K562 (cell line): Measurements from ENCODE around the gene NPFFR1. TPM values are rescaled to one million over a fixed set of nuclear protein-coding genes. Genes with fewer than 3 reads are reported as not detected.
A peak's percentile ranks its signal among the peaks of the same experiment; 100 is the strongest.

Experiments used
- ATAC-seq: fragments of 200-7000 bp; cut with Tn5 transposase; 3 replicates; pipeline ENCODE4 v1.9.1; 2020; ENCODE audit warnings: moderate library complexity
- BruUV-seq: library from RNA; stranded (reverse); fragments of 400-500 nt; replicated peaks from 2 replicates; lab custom pipeline; 2021; lab: Mats Ljungman, UMichigan
- CTCF ChIA-PET: fragments of 300-600 bp; formaldehyde crosslinking; extraction: SDS; loops from one replicate; lab custom pipeline; 2021; ENCODE audit warnings: low intra/inter-chr PET ratio; lab: Yijun Ruan, JAX
- POLR2A ChIA-PET: fragments of 300-600, 350-650 bp; sonication (Branson Sonifier 250); formaldehyde crosslinking; extraction: SDS; loops from one replicate; lab custom pipeline; 2021; ENCODE audit warnings: antibody characterized with exemption, inconsistent platforms; lab: Yijun Ruan, JAX
- DNase-seq, 4 experiments: peaks; one replicate each; pipeline versions ENCODE4 v3.0.0 to v3.0.0-alpha.2; 2011 to 2018; ENCODE audit warnings: low spot score in 3 of 4, mixed read lengths in 3 of 4; ENCODE audit errors: extremely low read depth in 1 of 4
- FAIRE-seq: peaks from 2 replicates; lab custom pipeline; 2011; peaks lifted over from hg19 to GRCh38; lab: Jason Lieb, UNC
- H2AFZ ChIP-seq: 2 replicates; pipeline ENCODE4 v1.6.0; 2011; ENCODE audit warnings: low read depth, low read length, control low read depth, inconsistent platforms
- H3K27ac ChIP-seq: fragments of 200-600 bp; 3 replicates; pipeline ENCODE4 v1.8.0; 2011; ENCODE audit warnings: low read depth, mild to moderate bottlenecking, control low read depth, inconsistent platforms, low read length, moderate library complexity, mixed read lengths; ENCODE audit errors: extremely low read depth
- H3K27me3 ChIP-seq, 2 experiments: fragments of 300-600 bp in 1 of 2; 2 replicates in 1 of 2; 3 replicates in 1 of 2; pipeline versions ENCODE4 v1.6.0 to v1.8.0; 2011; ENCODE audit warnings: inconsistent platforms in 2 of 2, low read length in 2 of 2, mild to moderate bottlenecking in 1 of 2, mixed read lengths in 1 of 2, moderate library complexity in 1 of 2; ENCODE audit not compliant: control insufficient read depth in 2 of 2, insufficient read depth in 2 of 2
- H3K36me3 ChIP-seq: fragments of 300-600 bp; 3 replicates; pipeline ENCODE4 v1.8.0; 2011; ENCODE audit warnings: mild to moderate bottlenecking, low read length, inconsistent platforms; ENCODE audit not compliant: control insufficient read depth, insufficient read depth
- H3K4me1 ChIP-seq, 2 experiments: fragments of 200-600 bp in 1 of 2; replicated peaks in 1 of 2; 2 replicates in 1 of 2; 3 replicates in 1 of 2; pipeline versions ENCODE4 v1.5.1 to v1.8.0; 2011; ENCODE audit warnings: inconsistent platforms in 2 of 2, low read length in 2 of 2, mild to moderate bottlenecking in 1 of 2, mixed read lengths in 1 of 2, moderate library complexity in 1 of 2; ENCODE audit not compliant: control insufficient read depth in 2 of 2, insufficient read depth in 2 of 2
- H3K4me2 ChIP-seq: 2 replicates; pipeline ENCODE4 v1.6.1; 2011; ENCODE audit warnings: low read length, control low read depth, inconsistent platforms, mixed read lengths; ENCODE audit not compliant: insufficient read depth
- H3K4me3 ChIP-seq: fragments of 200-600 bp; sonication (generic), shearing (Covaris generic); 2 replicates; pipeline ENCODE4 v1.5.1; 2016; ENCODE audit warnings: control low read depth, inconsistent platforms
- H3K79me2 ChIP-seq: fragments of 200-600 bp; 3 replicates; pipeline ENCODE4 v1.8.0; 2011; ENCODE audit warnings: low read length, inconsistent platforms; ENCODE audit not compliant: control insufficient read depth, insufficient read depth
- H3K9ac ChIP-seq, 2 experiments: 2 replicates each; pipeline versions ENCODE4 v1.6.0 to v1.6.1; 2011; ENCODE audit warnings: low read depth in 2 of 2, low read length in 2 of 2, control low read depth in 1 of 2, inconsistent platforms in 1 of 2, mild to moderate bottlenecking in 1 of 2, mixed read lengths in 1 of 2; ENCODE audit not compliant: insufficient read depth in 1 of 2
- H3K9me1 ChIP-seq: one replicate; pipeline ENCODE4 v1.6.0; 2011; ENCODE audit warnings: inconsistent platforms, mild to moderate bottlenecking, low read length, moderate library complexity; ENCODE audit not compliant: control insufficient read depth, insufficient read depth
- H3K9me3 ChIP-seq: replicated peaks from 2 replicates; pipeline ENCODE4 v1.5.1; 2011; ENCODE audit warnings: low read depth, low read length, inconsistent platforms; ENCODE audit not compliant: control insufficient read depth, insufficient read depth
- H4K20me1 ChIP-seq: replicated peaks from 2 replicates; pipeline ENCODE4 v1.6.1; 2011; ENCODE audit warnings: low read length, inconsistent platforms, mixed read lengths; ENCODE audit not compliant: control insufficient read depth, insufficient read depth
- BCOR ChIP-seq: fragments of 450-650 bp; IDR thresholded peaks from 2 replicates; pipeline ENCODE4 v1.6.1; 2016
- EHMT2 ChIP-seq: fragments of 450-650 bp; IDR thresholded peaks from 2 replicates; pipeline ENCODE4 v1.6.1; 2018; ENCODE audit warnings: antibody characterized with exemption
- ELF1 ChIP-seq: fragments of 200-800 bp; sonication (Bioruptor generic); IDR thresholded peaks from 2 replicates; pipeline ENCODE4 v1.6.1; 2016; ENCODE audit warnings: missing genetic modification characterization, missing compliant biosample characterization
- MAFK ChIP-seq: IDR thresholded peaks from 2 replicates; pipeline ENCODE4 v1.6.1; 2011; ENCODE audit warnings: low read length, improper control_type of control experiment
- MIER1 ChIP-seq: fragments of 450-650 bp; IDR thresholded peaks from 2 replicates; pipeline ENCODE4 v1.6.1; 2016; ENCODE audit warnings: antibody characterized with exemption, mild to moderate bottlenecking, low read depth
- MLX ChIP-seq, 2 experiments: fragments of 450-650 bp in 1 of 2; sonication (generic) in 1 of 2; formaldehyde crosslinking; conservative IDR thresholded peaks; 2 replicates each; pipeline versions ENCODE4 v1.4.0 to v1.8.1; 2020 to 2022; ENCODE audit warnings: mild to moderate bottlenecking in 1 of 2, missing genetic modification reagents in 1 of 2
- MTA1 ChIP-seq: fragments of 450-650 bp; IDR thresholded peaks from 2 replicates; pipeline ENCODE4 v1.6.1; 2017; ENCODE audit warnings: borderline replicate concordance
- STAT6 ChIP-seq: sonication (generic); formaldehyde crosslinking; IDR thresholded peaks from 2 replicates; pipeline ENCODE4 v1.8.1; 2023; ENCODE audit warnings: mild to moderate bottlenecking, missing genetic modification reagents
- WGBS: fragments of 100-300 bp; shearing (Covaris generic); methylation state at CpG from one replicate; pipeline ENCODE4 v1.1.6; 2016; ENCODE audit warnings: low coverage, mixed read lengths; ENCODE audit not compliant: insufficient coverage; ENCODE audit errors: missing lambda C conversion rate; 5-methylcytosine and 5-hydroxymethylcytosine counted together
- in situ Hi-C: fragments of 300-500 bp; cut with MboI; formaldehyde crosslinking; loops from 4 replicates; pipeline ENCODE4 v1.15.0; 2018; ENCODE audit warnings: inconsistent platforms, mixed read lengths
- intact Hi-C: fragments of 100-400 bp; cut with micrococcal nuclease; formaldehyde crosslinking; loops from 2 replicates; pipeline ENCODE4 v1.14.2; 2022
- polyA plus RNA-seq, 8 experiments: library from polyadenylated mRNA; depleted of rRNA in 4 of 8; stranded (reverse) in 5 of 8; unstranded in 3 of 8; fragments of >200 nt; fragmentation: Nextera tagmentation in 2 of 8; fragmentation: Illumina TruSeq in 1 of 8; extraction: Ambion mirVana in 2 of 8; extraction: Trizol in 1 of 8; gene quantifications; 2 replicates each; pipeline versions ENCODE4 v1.2.1 to v1.2.3, GENCODE V29; 2011 to 2014; ENCODE audit warnings: inconsistent platforms in 1 of 8, missing spikeins in 1 of 8
- total RNA-seq, 7 experiments: library from RNA; depleted of rRNA in 6 of 7; stranded (reverse); fragments of >200 nt in 6 of 7; fragmentation: Illumina TruSeq in 2 of 7; extraction: Trizol in 2 of 7; gene quantifications; 2 replicates each; pipeline versions ENCODE4 v1.2.1 to v1.2.3, GENCODE V29; 2011 to 2021; ENCODE audit warnings: low replicate concordance in 1 of 7

NPFFR1 gene
- total and polyA plus RNA-seq, 9 of the 15 experiments (the other 6 are each of a cell fraction or from before 2014, with no cell fraction given): under 0.01 TPM; not detected in 8

- no peak for TF ChIP-seq MLX (CRISPR knock-in tag; conservative IDR thresholded peaks at IDR 0.05)
- TF ChIP-seq MIER1: peak; percentile 66
- TF ChIP-seq EHMT2: peak; percentile 79
- no peak for TF ChIP-seq MAFK
- no peak for TF ChIP-seq STAT6 (CRISPR knock-in tag)
- TF ChIP-seq MTA1: no peak
Observed at GRCh38 chr10:70315815-70316214, 32.0 kb upstream of the NPFFR1 start (continued).

- no peak overlapping the region for H2AFZ ChIP-seq
- ChIA-PET CTCF (no interaction called here), POLR2A (interaction anchor here (0.6 to 1.2 kb wide), 4 partner anchors 15 to 1819 kb away, joined by 3 to 6 read pairs (median 3); no protein-coding TSS in a partner anchor)
- H3K27ac ChIP-seq: no peak overlapping the region
- no peak for ATAC-seq
- H3K4me2 ChIP-seq: no peak overlapping the region
- intact Hi-C loops: no loop called here
- no peak overlapping the region for H3K9ac ChIP-seq
- peaks cover 8% of the 10 kb centered on the region for H4K20me1 ChIP-seq
- H3K4me1 ChIP-seq: no peaks in the 10 kb centered on the region
- H3K79me2 ChIP-seq: no peaks in the 10 kb centered on the region
- 2% methylated on average over 2 of the region's 2 CpGs for WGBS
- H3K9me3 ChIP-seq: no peaks in the 10 kb centered on the region
- DNase-seq: no peak
- no peaks in the 10 kb centered on the region; a peak in 1 of 5 replicates for H3K27me3 ChIP-seq
- BruUV-seq: no TSS peak
- FAIRE-seq: no peak
- no peak overlapping the region for H3K4me3 ChIP-seq
- peaks cover 4% of the 10 kb centered on the region for H3K9me1 ChIP-seq
- in situ Hi-C loops: no loop called here
- H3K36me3 ChIP-seq: no peaks in the 10 kb centered on the region
- TF ChIP-seq BCOR (no peak), ELF1 (tag) (no peak)
Observed at GRCh38 chr10:70315276-70315675, 31.5 kb upstream of the NPFFR1 start.
